ENCODE data around the gene MAP1LC3B.

GRCh38 chr16:87374313-87374712, 17.8 kb upstream of the MAP1LC3B start:
- no peak for TF ChIP-seq CTCF (IDR thresholded peaks at IDR 0.05)
- TF ChIP-seq POLR2A (IDR thresholded peaks at IDR 0.05) = no peak

Measured in Peyer's patch (tissue), 4 donors.